GM19193 (cell line): Measurements from ENCODE around the gene CBLN4.

ENCODE experiments used
- POLR2A ChIP-seq: IDR thresholded peaks from 4 replicates; pipeline ENCODE4 v1.6.1; 2011; ENCODE audit not compliant: insufficient read depth, insufficient read length; ENCODE audit errors: extremely low read depth

Gene CBLN4

DNA sequence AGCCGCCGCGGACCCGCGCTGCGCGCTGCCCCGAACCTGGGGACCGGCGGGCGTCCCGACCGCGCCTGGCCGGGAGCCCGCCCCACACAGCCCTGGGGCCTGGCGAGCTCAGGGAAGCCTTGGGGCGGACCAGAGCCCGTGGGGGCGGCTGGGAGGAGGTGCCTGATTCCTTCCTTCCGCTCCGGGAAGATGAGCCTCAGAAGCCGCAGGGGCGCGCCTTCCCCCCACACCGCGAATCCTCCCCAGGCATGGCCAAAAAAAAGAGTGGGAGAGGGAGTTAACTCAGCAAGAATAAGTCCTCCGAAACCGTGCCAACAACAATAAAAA, at the start of gene CBLN4:
Gene CBLN4 (minus strand): TSS at position 131 of the 327 bp plus-strand sequence. CDS start 1,348 bp downstream, outside the sequence.
- no peak for TF ChIP-seq POLR2A

GRCh38 chr20:56043227-56043626, 37.9 kb upstream of the CBLN4 start:
- TF ChIP-seq POLR2A = no peak

GRCh38 chr20:56032251-56032650, 26.9 kb upstream of the CBLN4 start:
- TF ChIP-seq POLR2A = no peak

DNA sequence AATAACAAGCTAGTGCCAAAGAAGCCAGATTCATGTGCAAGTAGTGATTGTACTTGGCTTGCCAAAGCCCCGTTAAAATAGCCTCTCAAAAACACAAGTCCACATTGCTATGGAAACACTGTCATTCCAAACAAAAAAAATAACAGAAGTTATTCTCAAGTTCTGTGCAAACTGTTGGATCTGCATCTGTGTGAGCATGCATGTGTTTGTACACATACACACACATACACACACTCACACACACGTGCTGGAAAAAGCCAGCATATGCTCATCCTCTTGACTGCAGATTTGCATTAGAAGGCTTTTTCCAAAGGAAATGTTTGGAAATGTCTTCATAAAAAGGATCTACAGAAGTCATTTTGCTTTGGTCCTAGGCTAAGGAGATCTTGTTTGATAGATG, 13.4 kb upstream of the CBLN4 start:
- no peak for TF ChIP-seq POLR2A

DNA sequence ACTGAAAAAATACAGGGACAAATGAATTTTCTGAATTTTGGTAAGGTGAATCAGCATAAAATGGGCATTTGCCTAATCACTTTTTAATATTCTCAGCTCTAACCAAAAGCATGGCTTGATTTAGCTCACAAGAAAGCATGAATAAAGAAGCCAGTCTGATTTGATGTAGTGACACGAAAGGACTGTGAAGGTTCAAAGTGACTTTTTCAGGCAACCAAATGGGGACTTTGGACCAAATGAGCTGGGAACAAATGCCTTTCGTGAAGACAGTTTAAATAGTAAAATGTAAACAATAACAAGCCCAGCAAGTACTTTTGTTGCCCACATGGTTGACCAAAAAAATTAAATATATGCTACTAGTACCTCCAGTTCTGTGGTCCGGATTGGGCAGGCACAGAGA, 12.9 kb upstream of the CBLN4 start:
- TF ChIP-seq POLR2A = no peak

DNA sequence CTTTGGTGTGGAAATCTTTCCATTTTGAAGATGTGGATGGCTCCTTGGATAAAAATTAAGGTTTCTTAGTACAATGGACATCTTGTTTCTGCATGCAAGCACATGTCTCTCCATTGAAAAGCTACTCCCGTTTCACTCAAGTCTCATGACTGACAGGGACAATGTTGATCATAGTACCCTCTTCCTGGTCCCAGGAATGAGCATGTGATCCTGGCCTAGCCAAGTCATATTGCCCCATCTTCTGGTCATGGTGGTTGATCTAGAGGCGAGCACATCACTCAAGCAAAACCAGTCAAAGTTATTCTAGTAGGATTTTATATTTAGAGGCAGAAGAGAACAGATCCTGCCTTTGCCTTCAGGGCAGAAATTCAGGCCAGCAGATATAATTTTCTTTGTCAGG, 12.2 kb upstream of the CBLN4 start:
- no peak for TF ChIP-seq POLR2A

GRCh38 chr20:56014998-56015397, 9.7 kb upstream of the CBLN4 start:
- TF ChIP-seq POLR2A = no peak

GRCh38 chr20:56014151-56014550, 8.8 kb upstream of the CBLN4 start:
- no peak for TF ChIP-seq POLR2A

DNA sequence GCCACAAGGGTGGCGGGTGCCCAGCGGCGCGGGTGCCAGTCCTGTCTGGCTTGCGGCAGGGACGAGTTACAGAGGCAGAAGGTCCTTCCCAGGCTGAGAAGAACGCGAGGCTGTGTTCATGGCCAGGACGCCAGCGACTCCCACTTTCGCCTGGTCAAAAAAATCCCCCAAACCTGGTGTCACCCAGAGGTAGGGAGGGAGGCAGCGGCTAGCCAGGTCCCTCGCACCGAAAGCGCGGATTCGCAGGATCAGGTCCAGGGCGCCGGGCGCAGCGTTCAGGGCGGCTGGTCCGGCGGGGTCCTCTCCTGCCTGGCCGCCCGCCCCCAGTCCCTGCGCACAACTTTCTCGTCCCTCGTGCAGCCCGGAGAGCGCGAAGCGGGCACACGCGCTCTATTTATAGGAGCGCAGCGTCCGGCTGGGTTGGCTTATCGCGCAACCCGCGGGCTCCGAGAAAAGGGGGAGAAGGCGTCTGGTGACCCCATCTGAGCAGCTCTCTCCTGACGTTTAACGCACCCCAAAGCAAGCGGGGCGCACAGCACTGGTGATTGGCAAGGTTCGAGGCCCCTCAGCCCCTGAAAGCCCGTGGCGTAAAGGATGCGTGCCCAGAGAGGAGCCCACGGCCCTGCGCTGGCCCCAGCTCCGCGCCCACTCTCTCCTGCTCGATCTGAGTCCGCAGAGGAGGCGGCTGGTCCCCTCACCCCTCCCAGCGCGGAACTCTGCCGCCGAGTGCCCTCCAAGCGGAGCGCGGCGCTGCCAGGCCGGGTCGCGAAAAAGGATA, 519 bp downstream of the CBLN4 start:
- no peak for TF ChIP-seq POLR2A

GRCh38 chr20:56004007-56004406, 1.3 kb downstream of the CBLN4 start:
- TF ChIP-seq POLR2A = no peak

DNA sequence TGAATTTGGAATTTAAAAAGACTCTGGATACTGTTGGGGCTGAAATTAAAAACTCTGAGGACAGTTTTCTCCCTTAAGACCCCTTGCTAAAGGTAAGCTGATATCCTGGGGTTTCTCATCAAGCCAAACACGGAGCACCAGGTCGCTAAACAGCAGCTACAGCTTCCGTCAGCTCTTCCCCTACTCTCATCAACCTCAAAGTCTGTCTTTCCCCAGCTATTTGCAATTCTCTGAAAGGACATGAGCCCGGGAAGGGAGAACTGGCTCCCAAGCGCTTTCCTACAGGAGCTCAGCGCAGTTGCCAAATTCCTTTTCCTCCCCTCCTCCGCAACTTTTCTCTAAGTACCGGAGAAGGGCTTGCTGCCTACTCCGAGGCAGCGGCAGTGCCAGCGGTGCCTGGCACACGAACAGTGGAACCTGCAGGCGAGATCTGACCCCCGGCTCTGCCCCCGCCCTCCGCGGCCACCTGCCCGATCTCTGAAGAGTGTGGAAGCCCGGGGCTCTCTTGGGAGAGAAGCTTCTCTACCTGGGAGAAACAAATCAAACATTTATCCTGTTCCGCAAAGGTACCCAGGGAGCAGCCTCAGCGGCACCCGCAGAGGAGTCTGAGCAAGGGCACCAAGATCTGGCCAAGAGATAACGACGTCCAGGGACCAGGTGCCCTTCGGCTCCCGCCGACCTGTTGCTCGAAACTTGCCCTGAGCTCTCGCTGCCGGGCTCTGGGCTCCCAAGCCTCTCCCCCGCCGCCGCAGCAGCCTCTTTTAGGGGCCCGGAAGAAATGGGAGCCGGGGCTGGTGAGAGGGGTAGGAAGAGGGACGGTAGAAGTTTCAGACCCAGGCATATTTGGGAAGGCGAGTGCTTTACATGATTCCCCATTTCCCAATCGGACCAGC, 2.2 kb downstream of the CBLN4 start:
- no peak for TF ChIP-seq POLR2A

- no peak for TF ChIP-seq POLR2A
Measured at GRCh38 chr20:56001890-56002289, 3.4 kb downstream of the CBLN4 start.

- TF ChIP-seq POLR2A = no peak
Measured at GRCh38 chr20:56001106-56001785, 4.1 kb downstream of the CBLN4 start.

GRCh38 chr20:55978550-55978949, 26.8 kb downstream of the CBLN4 start:
- no peak for TF ChIP-seq POLR2A

DNA sequence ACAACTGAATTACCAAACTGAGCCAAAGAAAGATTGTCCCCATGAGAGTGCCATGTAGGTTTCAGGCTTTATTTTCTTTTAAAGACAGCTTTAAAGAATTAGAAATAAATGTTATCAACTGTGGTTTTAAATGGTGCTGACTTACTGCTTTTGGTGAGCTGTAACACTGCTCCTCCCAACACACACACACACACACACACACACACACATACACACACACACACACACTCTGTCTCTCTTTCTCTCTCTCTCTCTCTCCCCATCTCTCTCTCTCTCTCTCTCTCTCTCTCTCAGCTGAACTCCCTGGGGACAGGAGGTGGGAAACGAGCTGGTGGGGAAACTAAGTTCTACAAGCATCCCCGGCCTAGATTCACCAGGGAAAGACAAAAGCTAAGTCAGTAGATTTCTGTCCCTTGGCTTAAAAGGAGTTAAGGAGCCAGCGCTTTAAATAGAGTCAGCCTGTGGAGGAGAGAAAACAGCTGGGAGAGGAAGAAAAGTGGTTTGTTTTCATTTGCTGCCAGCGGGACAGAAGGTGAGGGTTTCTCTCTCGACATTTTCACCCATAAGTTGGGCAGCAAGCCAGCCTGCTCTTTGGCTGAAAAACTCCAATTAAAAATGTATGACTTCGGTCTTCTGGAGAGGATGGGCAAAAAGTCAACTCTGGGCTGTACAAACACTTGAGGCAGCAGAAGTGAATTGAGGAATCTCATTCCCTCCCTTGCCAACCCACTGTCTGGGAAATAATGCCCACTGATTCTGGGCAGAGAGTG, 27.4 kb downstream of the CBLN4 start:
- no peak for TF ChIP-seq POLR2A
